ENCODE data around the gene IL5RA. TPM values are rescaled to one million over a fixed set of nuclear protein-coding genes. Genes with fewer than 3 reads are reported as not detected.

IL5RA gene
- polyA plus RNA-seq (2012; ENCODE audit: missing spikeins): 0.25 TPM

GRCh38 chr3:3110299-3110630, at the start of gene IL5RA:
IL5RA (minus strand) TSS chr3:3110374; CDS start chr3:3104984, 5,390 bp downstream.
- DNase-seq (ENCODE audit: insufficient read length) (no peak), FAIRE-seq (peak; percentile 86)
- TF ChIP-seq TAF1 (IDR thresholded peaks at IDR 0.05; ENCODE audit: borderline replicate concordance, low read depth, low read length) (no peak), POLR2AphosphoS5 (IDR thresholded peaks at IDR 0.05; ENCODE audit: low read depth, low read length) (no peak), POLR2A (IDR thresholded peaks at IDR 0.05; ENCODE audit: low read depth, low read length) (no peak)

DNA sequence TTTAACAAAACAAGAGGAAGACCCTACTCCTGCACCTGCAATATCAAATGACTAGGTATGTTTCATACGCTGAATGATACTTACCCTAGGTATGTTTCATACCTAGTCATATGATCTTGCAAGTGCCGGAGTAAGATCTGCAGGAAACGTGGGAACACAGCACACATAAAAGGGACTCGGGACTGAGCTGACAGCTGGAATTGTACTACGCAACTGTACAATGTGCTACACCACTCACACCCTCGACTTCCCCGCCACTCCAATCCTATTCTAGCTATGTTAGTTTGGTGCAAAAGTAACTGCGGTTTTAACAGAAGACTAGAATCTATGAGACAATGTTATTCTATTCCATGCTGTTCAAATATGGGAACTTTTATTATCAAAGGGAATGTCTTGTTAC, 47.3 kb upstream of the IL5RA start:
- DNase-seq (ENCODE audit: insufficient read length) (no peak), FAIRE-seq (no peak)
- TF ChIP-seq POLR2A (IDR thresholded peaks at IDR 0.05; ENCODE audit: low read depth, low read length) (no peak), TAF1 (IDR thresholded peaks at IDR 0.05; ENCODE audit: borderline replicate concordance, low read depth, low read length) (no peak), POLR2AphosphoS5 (IDR thresholded peaks at IDR 0.05; ENCODE audit: low read depth, low read length) (no peak)

DNA sequence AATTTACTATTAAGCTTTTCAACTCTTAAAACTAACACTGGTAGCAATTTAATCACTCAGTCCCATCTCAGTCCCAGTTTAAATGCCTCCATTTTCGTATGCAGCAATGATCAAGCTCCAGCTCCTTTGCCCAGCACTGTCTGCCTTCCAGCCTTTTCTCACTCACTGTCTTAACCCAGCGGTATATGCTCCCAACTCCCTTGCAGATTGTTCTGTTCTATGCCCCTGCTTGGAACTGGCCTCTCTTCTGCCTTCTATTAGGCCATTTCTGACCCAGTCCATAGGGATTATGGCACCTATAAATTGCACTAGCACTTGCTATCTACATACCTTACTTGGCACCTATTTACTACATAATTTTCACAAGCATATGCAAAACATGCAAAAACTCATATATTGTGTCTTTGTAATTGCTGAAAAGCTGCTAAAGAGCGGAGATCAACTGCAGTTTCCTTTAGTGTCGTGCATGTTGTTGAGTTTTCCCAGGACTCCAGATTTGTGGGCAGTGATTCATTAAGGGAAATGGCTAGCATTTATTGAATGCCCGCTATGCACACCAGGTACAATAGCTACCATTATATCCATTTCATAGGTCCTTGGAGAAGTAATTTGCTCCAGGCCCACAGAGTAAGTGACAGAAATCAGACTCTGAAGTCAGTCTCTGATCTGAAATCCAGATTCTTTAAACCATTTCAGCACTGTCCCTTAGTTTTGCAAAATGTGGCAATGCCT, 44.9 kb upstream of the IL5RA start:
- DNase-seq (ENCODE audit: insufficient read length): no peak
- TF ChIP-seq TAF1 (IDR thresholded peaks at IDR 0.05; ENCODE audit: borderline replicate concordance, low read depth, low read length) (no peak), POLR2AphosphoS5 (IDR thresholded peaks at IDR 0.05; ENCODE audit: low read depth, low read length) (0 out of 2 replicates have a peak, but pooled peaks have one; percentile 26), POLR2A (IDR thresholded peaks at IDR 0.05; ENCODE audit: low read depth, low read length) (peak; percentile 41; the same call in 1 of the 2 replicates)
- FAIRE-seq: no peak

DNA sequence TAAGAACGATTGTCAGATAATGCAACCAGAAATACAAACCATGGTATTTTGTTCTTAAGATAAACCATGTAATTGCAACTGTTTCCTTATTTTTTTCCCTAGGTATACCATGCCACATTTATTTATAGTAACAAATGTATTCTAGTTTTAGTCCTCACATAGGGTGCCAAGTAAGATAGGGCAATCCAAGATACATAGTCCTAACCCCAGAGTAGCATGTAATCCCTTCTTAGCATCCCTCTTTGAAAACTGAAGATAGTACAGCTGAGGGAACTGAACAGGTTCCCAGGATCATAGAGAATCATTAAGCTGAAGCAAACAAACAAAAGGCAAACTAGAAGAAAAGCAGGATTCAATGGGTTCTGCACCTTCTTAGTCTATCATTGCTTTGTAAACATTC, 41.3 kb upstream of the IL5RA start:
- DNase-seq (ENCODE audit: insufficient read length) (no peak), FAIRE-seq (no peak)
- TF ChIP-seq TAF1 (IDR thresholded peaks at IDR 0.05; ENCODE audit: borderline replicate concordance, low read depth, low read length) (no peak), POLR2A (IDR thresholded peaks at IDR 0.05; ENCODE audit: low read depth, low read length) (no peak), POLR2AphosphoS5 (IDR thresholded peaks at IDR 0.05; ENCODE audit: low read depth, low read length) (no peak)

- FAIRE-seq (no peak), DNase-seq (ENCODE audit: insufficient read length) (no peak)
- TF ChIP-seq POLR2AphosphoS5 (IDR thresholded peaks at IDR 0.05; ENCODE audit: low read depth, low read length) (no peak), POLR2A (IDR thresholded peaks at IDR 0.05; ENCODE audit: low read depth, low read length) (no peak), TAF1 (IDR thresholded peaks at IDR 0.05; ENCODE audit: borderline replicate concordance, low read depth, low read length) (no peak)
Measured at GRCh38 chr3:3149560-3149959, 39.4 kb upstream of the IL5RA start.

DNA sequence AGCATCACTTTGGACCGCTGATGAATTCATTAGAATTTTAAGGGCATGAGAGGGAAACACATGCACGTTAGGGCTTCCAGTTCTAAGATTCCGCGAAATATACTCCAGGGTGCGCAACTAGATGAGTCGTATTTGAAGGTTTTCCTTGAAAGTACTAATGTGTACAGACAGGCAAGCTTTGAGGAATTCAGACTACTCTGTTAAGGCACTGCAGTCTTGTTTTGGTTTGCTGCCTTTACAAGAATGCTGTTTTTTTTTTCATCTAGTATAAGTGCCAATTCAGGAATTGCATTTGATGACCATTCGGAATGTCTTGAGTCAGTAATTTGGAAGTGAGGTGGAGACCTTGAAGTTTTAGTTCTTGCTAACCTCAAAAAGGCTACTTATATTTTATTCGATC, 35.7 kb upstream of the IL5RA start:
- DNase-seq (ENCODE audit: insufficient read length) (no peak), FAIRE-seq (no peak)
- TF ChIP-seq TAF1 (IDR thresholded peaks at IDR 0.05; ENCODE audit: borderline replicate concordance, low read depth, low read length): no peak
- no peak for TF ChIP-seq POLR2A (IDR thresholded peaks at IDR 0.05; ENCODE audit: low read depth, low read length)
- no peak for TF ChIP-seq POLR2AphosphoS5 (IDR thresholded peaks at IDR 0.05; ENCODE audit: low read depth, low read length)

DNA sequence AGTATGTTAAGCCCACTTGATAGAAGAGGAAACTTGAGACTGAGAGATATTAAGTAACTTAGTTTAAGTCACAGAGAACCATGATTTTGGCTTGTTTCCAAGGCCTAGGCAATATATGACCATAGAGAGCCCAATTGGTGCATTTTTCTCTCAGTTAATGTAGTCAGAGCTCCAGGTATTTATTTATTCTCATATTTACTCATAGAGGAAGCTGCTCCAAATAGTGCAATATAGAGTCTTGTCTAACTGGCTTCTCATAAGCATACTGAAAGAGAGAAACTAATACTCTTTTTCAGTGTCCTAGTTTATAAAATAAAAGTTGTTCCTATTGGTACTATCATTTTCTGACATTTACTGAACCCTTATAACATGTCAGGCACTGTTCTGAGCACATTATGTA, 31.8 kb upstream of the IL5RA start:
- DNase-seq (ENCODE audit: insufficient read length): no peak
- no peak for FAIRE-seq
- TF ChIP-seq TAF1 (IDR thresholded peaks at IDR 0.05; ENCODE audit: borderline replicate concordance, low read depth, low read length): no peak
- TF ChIP-seq POLR2A (IDR thresholded peaks at IDR 0.05; ENCODE audit: low read depth, low read length): no peak
- no peak for TF ChIP-seq POLR2AphosphoS5 (IDR thresholded peaks at IDR 0.05; ENCODE audit: low read depth, low read length)

DNA sequence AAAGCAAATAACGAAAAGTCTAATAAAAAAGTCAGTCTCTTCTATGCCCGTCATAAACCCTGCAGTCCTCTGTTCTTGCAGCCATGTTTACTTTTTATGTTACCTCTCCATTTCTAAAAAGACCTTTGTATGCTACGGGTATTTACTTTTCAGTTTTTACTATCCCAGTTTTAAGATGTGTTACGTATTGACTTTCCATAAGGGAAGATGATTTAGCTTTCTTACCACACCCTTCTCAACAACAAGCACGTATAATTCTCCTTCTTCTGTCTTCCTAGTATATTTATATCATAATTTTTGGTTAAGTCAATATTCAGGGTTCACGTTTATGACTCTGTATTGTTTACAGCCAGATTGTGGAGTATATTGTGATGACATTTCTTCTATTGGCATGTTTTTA, 27.4 kb upstream of the IL5RA start:
- TF ChIP-seq POLR2A (IDR thresholded peaks at IDR 0.05; ENCODE audit: low read depth, low read length) (no peak), POLR2AphosphoS5 (IDR thresholded peaks at IDR 0.05; ENCODE audit: low read depth, low read length) (no peak), TAF1 (IDR thresholded peaks at IDR 0.05; ENCODE audit: borderline replicate concordance, low read depth, low read length) (no peak)
- no peak for DNase-seq (ENCODE audit: insufficient read length)
- FAIRE-seq: no peak

DNA sequence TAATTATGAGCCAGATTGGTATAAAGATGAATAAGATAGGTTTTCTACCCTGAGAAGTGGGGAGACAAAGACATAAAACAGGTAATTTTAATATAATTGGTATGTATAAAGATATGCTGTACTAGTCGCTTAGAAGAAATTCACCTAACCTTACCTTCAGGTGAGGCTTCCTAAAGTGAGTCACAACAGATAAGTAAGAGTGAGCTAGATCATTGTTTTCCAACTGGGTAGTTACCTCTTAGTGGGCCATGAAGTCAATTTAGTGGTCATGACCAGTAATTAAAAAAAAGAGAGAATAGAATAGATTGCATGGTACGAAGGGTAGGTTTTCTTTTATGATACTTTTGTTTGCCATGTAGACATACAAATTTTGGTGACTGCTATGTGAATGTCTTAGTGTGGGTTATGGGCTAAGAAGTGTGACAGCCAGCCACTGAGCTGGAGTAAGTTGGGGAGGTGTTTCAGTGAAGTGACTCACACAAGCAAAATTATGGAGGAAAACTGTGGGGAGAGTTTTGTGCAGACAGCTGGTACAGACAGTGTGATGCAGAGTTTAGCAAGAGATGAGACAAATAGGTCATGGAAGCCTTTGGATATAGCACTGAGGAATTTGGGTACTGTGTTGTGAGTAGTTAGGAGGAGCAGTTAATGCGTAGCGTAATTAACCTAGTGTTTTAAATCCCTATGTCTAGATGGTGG, 24.7 kb upstream of the IL5RA start:
- TF ChIP-seq POLR2AphosphoS5 (IDR thresholded peaks at IDR 0.05; ENCODE audit: low read depth, low read length) (peak; percentile 7; the same call in 1 of the 2 replicates), TAF1 (IDR thresholded peaks at IDR 0.05; ENCODE audit: borderline replicate concordance, low read depth, low read length) (no peak), POLR2A (IDR thresholded peaks at IDR 0.05; ENCODE audit: low read depth, low read length) (no peak)
- DNase-seq (ENCODE audit: insufficient read length): no peak
- FAIRE-seq: no peak

- TF ChIP-seq TAF1 (IDR thresholded peaks at IDR 0.05; ENCODE audit: borderline replicate concordance, low read depth, low read length): no peak
- no peak for TF ChIP-seq POLR2AphosphoS5 (IDR thresholded peaks at IDR 0.05; ENCODE audit: low read depth, low read length)
- TF ChIP-seq POLR2A (IDR thresholded peaks at IDR 0.05; ENCODE audit: low read depth, low read length): no peak
- no peak for FAIRE-seq
Measured at GRCh38 chr3:3133500-3133899, 23.3 kb upstream of the IL5RA start.

GRCh38 chr3:3129579-3129978, 19.4 kb upstream of the IL5RA start:
- TF ChIP-seq POLR2AphosphoS5 (IDR thresholded peaks at IDR 0.05; ENCODE audit: low read depth, low read length) (no peak), TAF1 (IDR thresholded peaks at IDR 0.05; ENCODE audit: borderline replicate concordance, low read depth, low read length) (no peak), POLR2A (IDR thresholded peaks at IDR 0.05; ENCODE audit: low read depth, low read length) (no peak)
- no peak for FAIRE-seq
- no peak for DNase-seq (ENCODE audit: insufficient read length)

More at GRCh38 chr3:3133500-3133899, 23.3 kb upstream of the IL5RA start:
- DNase-seq (ENCODE audit: insufficient read length): no peak
